GM12874 (cell line): Measurements from ENCODE around the gene SLC38A6.

Experiments
- CTCF ChIP-seq: IDR thresholded peaks from 2 replicates; pipeline ENCODE4 v1.5.1; 2011; ENCODE audit warnings: low read depth, mild to moderate bottlenecking, control low read depth, low read length, moderate library complexity; ENCODE audit not compliant: insufficient read depth

Gene SLC38A6

GRCh38 chr14:61034416-61035120, 53.5 kb downstream of the SLC38A6 start:
- no peak for TF ChIP-seq CTCF

- no peak for TF ChIP-seq CTCF
Measured at GRCh38 chr14:61037215-61037614, 56.2 kb downstream of the SLC38A6 start.

GRCh38 chr14:61041704-61042103, 60.7 kb downstream of the SLC38A6 start:
- TF ChIP-seq CTCF = no peak

- no peak for TF ChIP-seq CTCF
Measured at GRCh38 chr14:61042220-61042619, 61.2 kb downstream of the SLC38A6 start.

- no peak for TF ChIP-seq CTCF
Measured at GRCh38 chr14:61043506-61043905, 62.5 kb downstream of the SLC38A6 start.

- TF ChIP-seq CTCF = no peak
Measured at GRCh38 chr14:61047021-61047420, 66.0 kb downstream of the SLC38A6 start.

GRCh38 chr14:61048640-61049039, 67.6 kb downstream of the SLC38A6 start:
- no peak for TF ChIP-seq CTCF
